SK-N-SH treated with all-trans-retinoic acid at 6 μM for 48 hours (cell line): ENCODE measurements around the gene OBSL1.

Source experiments
- ATAC-seq: fragments of 200-7000 bp; cut with Tn5 transposase; 3 replicates; pipeline ENCODE4 v1.9.1; 2020; ENCODE audit warnings: mild to moderate bottlenecking, moderate library complexity
- CREB5 ChIP-seq: fragments of 250-450 bp; sonication (Bioruptor Pico); IDR thresholded peaks from 2 replicates; pipeline ENCODE4 v1.5.1; 2020; ENCODE audit warnings: low read depth, mild to moderate bottlenecking, moderate library complexity
- CSDC2 ChIP-seq: fragments of 250-450 bp; sonication (Bioruptor Pico); IDR thresholded peaks from 2 replicates; pipeline ENCODE4 v1.5.0; 2020; ENCODE audit warnings: mild to moderate bottlenecking, moderate library complexity
- ESRRG ChIP-seq: fragments of 250-450 bp; sonication (Bioruptor Pico); IDR thresholded peaks from 2 replicates; pipeline ENCODE4 v1.6.1; 2021; ENCODE audit warnings: mild to moderate bottlenecking
- GLIS3 ChIP-seq: fragments of 250-450 bp; sonication (Bioruptor Pico); IDR thresholded peaks from 2 replicates; pipeline ENCODE4 v1.5.0; 2020; ENCODE audit warnings: mild to moderate bottlenecking, moderate library complexity
- ISL1 ChIP-seq: fragments of 250-450 bp; sonication (Bioruptor Pico); IDR thresholded peaks from 2 replicates; pipeline ENCODE4 v2.1.2; 2022; ENCODE audit warnings: mild to moderate bottlenecking, moderate library complexity
- OSR1 ChIP-seq: fragments of 250-450 bp; sonication (Bioruptor Pico); IDR thresholded peaks from 2 replicates; pipeline ENCODE4 v1.8.0; 2022; ENCODE audit warnings: moderate library complexity, mild to moderate bottlenecking, inconsistent platforms
- PATZ1 ChIP-seq: fragments of 250-450 bp; sonication (Bioruptor Pico); IDR thresholded peaks from 2 replicates; pipeline ENCODE4 v1.8.0; 2020; ENCODE audit warnings: mild to moderate bottlenecking, moderate library complexity, borderline replicate concordance
- POU6F1 ChIP-seq: fragments of 250-450 bp; sonication (Bioruptor Pico); IDR thresholded peaks from 2 replicates; pipeline ENCODE4 v1.8.0; 2021; ENCODE audit warnings: low read depth, mild to moderate bottlenecking, moderate library complexity, borderline replicate concordance
- RARB ChIP-seq: fragments of 250-450 bp; sonication (Bioruptor Pico); IDR thresholded peaks from 2 replicates; pipeline ENCODE4 v1.8.0; 2021; ENCODE audit warnings: mild to moderate bottlenecking, moderate library complexity
- SNAI2 ChIP-seq: fragments of 250-450 bp; sonication (Bioruptor Pico); IDR thresholded peaks from 2 replicates; pipeline ENCODE4 v1.5.0; 2020; ENCODE audit warnings: mild to moderate bottlenecking, moderate library complexity
- TCF4 ChIP-seq: fragments of 250-450 bp; sonication (Bioruptor Pico); IDR thresholded peaks from 2 replicates; pipeline ENCODE4 v1.8.0; 2021; ENCODE audit warnings: mild to moderate bottlenecking, moderate library complexity, borderline replicate concordance
- TOX ChIP-seq: fragments of 250-450 bp; sonication (Bioruptor Pico); IDR thresholded peaks from 2 replicates; pipeline ENCODE4 v1.8.0; 2021; ENCODE audit warnings: mild to moderate bottlenecking, moderate library complexity, borderline replicate concordance
- TSHZ2 ChIP-seq: fragments of 250-450 bp; sonication (Bioruptor Pico); IDR thresholded peaks from 2 replicates; pipeline ENCODE4 v1.5.0; 2020; ENCODE audit warnings: mild to moderate bottlenecking, moderate library complexity
- ZC3H10 ChIP-seq: fragments of 250-450 bp; sonication (Bioruptor Pico); IDR thresholded peaks from 2 replicates; pipeline ENCODE4 v1.5.1; 2021; ENCODE audit warnings: mild to moderate bottlenecking, moderate library complexity
- ZFP3 ChIP-seq: fragments of 250-450 bp; sonication (Bioruptor Pico); IDR thresholded peaks from 2 replicates; pipeline ENCODE4 v1.5.0; 2020; ENCODE audit warnings: mild to moderate bottlenecking, moderate library complexity
- ZFP30 ChIP-seq: fragments of 450-650 bp; formaldehyde crosslinking; IDR thresholded peaks from 2 replicates; pipeline ENCODE4 v1.5.0; 2022; ENCODE audit warnings: mild to moderate bottlenecking, moderate library complexity
- ZNF565 ChIP-seq: fragments of 450-650 bp; formaldehyde crosslinking; conservative IDR thresholded peaks from 2 replicates; pipeline ENCODE4 v1.5.0; 2020; ENCODE audit warnings: low read depth, mild to moderate bottlenecking, moderate library complexity
- ZNF70 ChIP-seq: fragments of 450-650 bp; formaldehyde crosslinking; IDR thresholded peaks from 2 replicates; pipeline ENCODE4 v1.5.0; 2020; ENCODE audit warnings: mild to moderate bottlenecking, moderate library complexity
- ZNF8 ChIP-seq: fragments of 450-650 bp; formaldehyde crosslinking; IDR thresholded peaks from 2 replicates; pipeline ENCODE4 v1.5.0; 2020; ENCODE audit warnings: mild to moderate bottlenecking, moderate library complexity

OBSL1 gene

GRCh38 chr2:219595256-219595655 lies 23.9 kb upstream of the OBSL1 start:
- no peak for ATAC-seq
- no peak for TF ChIP-seq ZNF70 (CRISPR knock-in tag)
- no peak for TF ChIP-seq ZFP30 (CRISPR knock-in tag)
- no peak for TF ChIP-seq GLIS3 (CRISPR knock-in tag)
- no peak for TF ChIP-seq ISL1 (CRISPR knock-in tag)
- TF ChIP-seq CSDC2 (CRISPR knock-in tag) = no peak
- TF ChIP-seq CREB5 = no peak
- no peak for TF ChIP-seq ZNF565 (CRISPR knock-in tag)
- no peak for TF ChIP-seq TCF4
- TF ChIP-seq, all 23 proteins: peak for 0

GRCh38 chr2:219593154-219593553 lies 21.8 kb upstream of the OBSL1 start:
- ATAC-seq = no peak
- TF ChIP-seq TSHZ2 (CRISPR knock-in tag) = no peak
- TF ChIP-seq CREB5 = no peak
- TF ChIP-seq CSDC2 (CRISPR knock-in tag) = no peak
- no peak for TF ChIP-seq ZFP30 (CRISPR knock-in tag)
- TF ChIP-seq ESRRG (CRISPR knock-in tag) = no peak
- no peak for TF ChIP-seq ZFP3 (CRISPR knock-in tag)
- no peak for TF ChIP-seq POU6F1 (CRISPR knock-in tag)
- no peak for TF ChIP-seq ZNF70 (CRISPR knock-in tag)
- no peak for TF ChIP-seq ISL1 (CRISPR knock-in tag)
- no peak for TF ChIP-seq SNAI2
- TF ChIP-seq TOX (CRISPR knock-in tag) = no peak
- TF ChIP-seq GLIS3 (CRISPR knock-in tag) = no peak
- no peak for TF ChIP-seq OSR1 (CRISPR knock-in tag)
- TF ChIP-seq PATZ1 (CRISPR knock-in tag) = no peak
- TF ChIP-seq TCF4 = no peak
- TF ChIP-seq ZC3H10 (CRISPR knock-in tag) = no peak
- no peak for TF ChIP-seq ZNF8 (CRISPR knock-in tag)

- TF ChIP-seq ZNF70 (CRISPR knock-in tag) (no peak), GLIS3 (CRISPR knock-in tag) (no peak), ISL1 (CRISPR knock-in tag) (no peak), SNAI2 (no peak)
- TF ChIP-seq, all 23 proteins: peak for 0
- ATAC-seq = no peak
Observed at GRCh38 chr2:219592736-219593135, 21.4 kb upstream of the OBSL1 start.

- TF ChIP-seq CREB5 = no peak
- TF ChIP-seq ZNF8 (CRISPR knock-in tag) = no peak
- TF ChIP-seq TOX (CRISPR knock-in tag) = no peak
- TF ChIP-seq SNAI2 = no peak
- TF ChIP-seq PATZ1 (CRISPR knock-in tag) = no peak
- TF ChIP-seq RARB (CRISPR knock-in tag) = no peak
- TF ChIP-seq ZNF70 (CRISPR knock-in tag) = no peak
- TF ChIP-seq, all 23 proteins: peak for 0
- no peak for ATAC-seq
Observed at GRCh38 chr2:219591091-219591490, 19.8 kb upstream of the OBSL1 start.
